Endothelial cell of umbilical vein (primary cell): ENCODE results near the gene SLC6A7.
A peak's percentile ranks its signal among the peaks of the same experiment; 100 is the strongest.

Experiments used
- POLR2A ChIP-seq: IDR thresholded peaks from 2 replicates; pipeline ENCODE4 v1.6.1; 2012; ENCODE audit warnings: low read depth, mild to moderate bottlenecking, control low read depth, low read length
- POLR2AphosphoS5 ChIP-seq: IDR thresholded peaks from 2 replicates; pipeline ENCODE4 v1.6.1; 2012; ENCODE audit warnings: low read depth, mild to moderate bottlenecking, control low read depth, low read length, moderate library complexity; ENCODE audit not compliant: insufficient read depth
- TF ChIP-seq, protein P1 (sequence below), 2 donors: IDR thresholded peaks; 1 replicate in 1 of 2; 2 replicates in 1 of 2; pipeline ENCODE4 v1.5.1; 2011; ENCODE audit warnings: low read length in 2 of 2, mild to moderate bottlenecking in 2 of 2, moderate library complexity in 2 of 2, control low read depth in 1 of 2, inconsistent platforms in 1 of 2, low read depth in 1 of 2; ENCODE audit not compliant: insufficient read depth in 1 of 2; ENCODE audit errors: extremely low read depth in 1 of 2

DNA sequence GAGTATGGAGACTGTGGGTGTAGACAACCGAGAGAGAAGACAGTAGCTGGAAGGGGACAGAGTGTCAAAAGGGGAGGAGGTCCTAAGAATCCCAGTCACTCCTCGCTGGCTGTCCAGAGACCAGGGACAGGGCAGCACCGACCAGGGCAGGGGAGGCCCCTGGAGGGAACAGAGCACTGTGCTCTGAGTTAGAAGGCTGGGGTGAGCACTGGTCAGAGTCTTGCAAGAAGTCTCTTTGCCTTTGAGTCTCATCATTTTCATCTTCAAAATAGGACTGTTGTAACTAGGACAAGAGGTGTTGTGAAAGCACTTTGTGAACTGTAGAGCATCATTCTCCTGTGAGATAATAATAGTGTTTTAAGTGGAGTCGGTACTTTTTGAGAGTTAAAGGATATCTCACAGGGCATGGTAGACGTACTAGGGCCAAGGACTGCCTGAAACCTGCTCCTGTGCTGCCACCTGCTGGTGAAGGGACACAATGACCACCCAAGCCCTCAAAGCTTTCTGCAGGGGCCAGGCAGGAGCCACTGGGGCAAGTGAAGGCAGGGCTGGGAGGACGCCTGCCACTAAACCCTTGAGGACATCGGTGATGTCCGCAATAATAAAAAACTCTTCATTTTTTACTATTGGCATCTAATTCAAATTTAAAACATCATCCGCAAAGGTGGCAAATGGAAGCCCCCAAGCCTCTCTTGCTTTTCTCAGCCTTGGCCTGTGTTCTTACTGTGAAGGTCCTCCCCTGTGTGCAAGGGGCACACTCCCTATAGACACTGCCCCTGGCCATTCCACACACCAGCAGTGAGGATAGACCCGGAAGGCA is 28.2 kb downstream of the SLC6A7 start:
- TF ChIP-seq POLR2A (no peak), POLR2AphosphoS5 (no peak)
- TF ChIP-seq, protein P1, sequence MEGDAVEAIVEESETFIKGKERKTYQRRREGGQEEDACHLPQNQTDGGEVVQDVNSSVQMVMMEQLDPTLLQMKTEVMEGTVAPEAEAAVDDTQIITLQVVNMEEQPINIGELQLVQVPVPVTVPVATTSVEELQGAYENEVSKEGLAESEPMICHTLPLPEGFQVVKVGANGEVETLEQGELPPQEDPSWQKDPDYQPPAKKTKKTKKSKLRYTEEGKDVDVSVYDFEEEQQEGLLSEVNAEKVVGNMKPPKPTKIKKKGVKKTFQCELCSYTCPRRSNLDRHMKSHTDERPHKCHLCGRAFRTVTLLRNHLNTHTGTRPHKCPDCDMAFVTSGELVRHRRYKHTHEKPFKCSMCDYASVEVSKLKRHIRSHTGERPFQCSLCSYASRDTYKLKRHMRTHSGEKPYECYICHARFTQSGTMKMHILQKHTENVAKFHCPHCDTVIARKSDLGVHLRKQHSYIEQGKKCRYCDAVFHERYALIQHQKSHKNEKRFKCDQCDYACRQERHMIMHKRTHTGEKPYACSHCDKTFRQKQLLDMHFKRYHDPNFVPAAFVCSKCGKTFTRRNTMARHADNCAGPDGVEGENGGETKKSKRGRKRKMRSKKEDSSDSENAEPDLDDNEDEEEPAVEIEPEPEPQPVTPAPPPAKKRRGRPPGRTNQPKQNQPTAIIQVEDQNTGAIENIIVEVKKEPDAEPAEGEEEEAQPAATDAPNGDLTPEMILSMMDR (IDR thresholded peaks at IDR 0.05; ENCODE audit: extremely low read depth in 1 of 2, insufficient read depth in 1 of 2, low read depth in 1 of 2, low read length in 2 of 2): peak; percentile 81 to 87
